Measurements from ENCODE around the gene KLHDC7B.

- TF ChIP-seq CTCF (conservative IDR thresholded peaks at IDR 0.05; ENCODE audit: low read depth, low read length): no peak
- no peak for TF ChIP-seq EZH2 (IDR thresholded peaks at IDR 0.05; ENCODE audit: low read length, unreplicated experiment)
Measured at GRCh38 chr22:50582493-50583293, 37.0 kb downstream of the KLHDC7B start, which contains the start of gene CHKB.
